GM10266 (cell line): ENCODE data around the gene MYO1F.
"Not testable (repeated sequence)": the region's sequence is repeated elsewhere in the genome, so short reads cannot be mapped to it uniquely, and the experiment has no call there.

Source experiments
- DNase-seq: peaks from one replicate; pipeline ENCODE4 v3.0.0; 2012; ENCODE audit errors: extremely low spot score
- CTCF ChIP-seq: IDR thresholded peaks from 2 replicates; pipeline ENCODE4 v1.5.1; 2012; ENCODE audit warnings: mild to moderate bottlenecking, low read depth; ENCODE audit not compliant: control insufficient read depth, insufficient read depth; ENCODE audit errors: missing control alignments

MYO1F gene

GRCh38 chr19:8526345-8527091 is 50.7 kb downstream of the MYO1F start:
- no peak for TF ChIP-seq CTCF
- DNase-seq, result no peak

- no peak for TF ChIP-seq CTCF
- DNase-seq, result no peak
Measured at GRCh38 chr19:8525401-8525684, 51.9 kb downstream of the MYO1F start.

GRCh38 chr19:8519388-8519787 is 57.9 kb downstream of the MYO1F start:
- DNase-seq, result no peak
- no peak for TF ChIP-seq CTCF

- no peak for TF ChIP-seq CTCF
- no peak for DNase-seq
Measured at GRCh38 chr19:8518536-8518935, 58.7 kb downstream of the MYO1F start.

GRCh38 chr19:8517551-8518442 is 59.4 kb downstream of the MYO1F start:
- no peak for TF ChIP-seq CTCF
- no peak for DNase-seq

GRCh38 chr19:8515317-8515716 is 61.9 kb downstream of the MYO1F start:
- no peak for TF ChIP-seq CTCF
- no peak for DNase-seq

- not testable (repeated sequence) for DNase-seq
Measured at GRCh38 chr19:8514505-8515009, 62.7 kb downstream of the MYO1F start.
